Activated CD8-positive, alpha-beta memory T cell treated with anti-CD3 and anti-CD28 coated beads for 4 hours (primary cell): Measurements from ENCODE around the gene NR5A2.

Experiments
- DNase-seq, 2 donors: peaks; one replicate each; pipeline ENCODE4 v3.0.0-alpha.2; 2020; ENCODE audit warnings: low read depth in 2 of 2

NR5A2 gene

GRCh38 chr1:200072636-200073285 is 45.3 kb downstream of the NR5A2 start:
- no peak for DNase-seq

- DNase-seq, result no peak
Measured at GRCh38 chr1:200073286-200073637, 45.8 kb downstream of the NR5A2 start.

GRCh38 chr1:200075522-200075921 is 48.0 kb downstream of the NR5A2 start:
- DNase-seq, result no peak

- no peak for DNase-seq
Measured at GRCh38 chr1:200075938-200076546, 48.5 kb downstream of the NR5A2 start.

- no peak for DNase-seq
Measured at GRCh38 chr1:200079232-200079940, 51.9 kb downstream of the NR5A2 start.

- DNase-seq, result no peak
Measured at GRCh38 chr1:200081151-200081968, 53.9 kb downstream of the NR5A2 start.

GRCh38 chr1:200081969-200082245 is 54.4 kb downstream of the NR5A2 start:
- no peak for DNase-seq

GRCh38 chr1:200082329-200082728 is 54.8 kb downstream of the NR5A2 start:
- no peak for DNase-seq

- no peak for DNase-seq
Measured at GRCh38 chr1:200090252-200091159, 63.0 kb downstream of the NR5A2 start.

GRCh38 chr1:200095057-200095577 is 67.6 kb downstream of the NR5A2 start:
- DNase-seq, result no peak

GRCh38 chr1:200096774-200097173 is 69.3 kb downstream of the NR5A2 start:
- DNase-seq, result no peak

GRCh38 chr1:200099040-200099439 is 71.5 kb downstream of the NR5A2 start:
- no peak for DNase-seq

GRCh38 chr1:200103966-200104583 is 76.6 kb downstream of the NR5A2 start:
- DNase-seq, result no peak

GRCh38 chr1:200107004-200107470 is 79.5 kb downstream of the NR5A2 start:
- no peak for DNase-seq

- no peak for DNase-seq
Measured at GRCh38 chr1:200108659-200109058, 81.1 kb downstream of the NR5A2 start.

GRCh38 chr1:200112290-200112689 is 84.8 kb downstream of the NR5A2 start:
- no peak for DNase-seq

- DNase-seq, result no peak
Measured at GRCh38 chr1:200115532-200115931, 88.0 kb downstream of the NR5A2 start.

- no peak for DNase-seq
Measured at GRCh38 chr1:200116324-200116723, 88.8 kb downstream of the NR5A2 start.

- DNase-seq, result no peak
Measured at GRCh38 chr1:200118779-200119505, 91.4 kb downstream of the NR5A2 start.

GRCh38 chr1:200121421-200121820 is 93.9 kb downstream of the NR5A2 start:
- no peak for DNase-seq
